Measurements from ENCODE around the gene LDB3. TPM values are rescaled to one million over a fixed set of nuclear protein-coding genes. Genes with fewer than 3 reads are reported as not detected.

The LDB3 gene
- total RNA-seq, 1 experiment from 2014 or later, result not detected

DNA sequence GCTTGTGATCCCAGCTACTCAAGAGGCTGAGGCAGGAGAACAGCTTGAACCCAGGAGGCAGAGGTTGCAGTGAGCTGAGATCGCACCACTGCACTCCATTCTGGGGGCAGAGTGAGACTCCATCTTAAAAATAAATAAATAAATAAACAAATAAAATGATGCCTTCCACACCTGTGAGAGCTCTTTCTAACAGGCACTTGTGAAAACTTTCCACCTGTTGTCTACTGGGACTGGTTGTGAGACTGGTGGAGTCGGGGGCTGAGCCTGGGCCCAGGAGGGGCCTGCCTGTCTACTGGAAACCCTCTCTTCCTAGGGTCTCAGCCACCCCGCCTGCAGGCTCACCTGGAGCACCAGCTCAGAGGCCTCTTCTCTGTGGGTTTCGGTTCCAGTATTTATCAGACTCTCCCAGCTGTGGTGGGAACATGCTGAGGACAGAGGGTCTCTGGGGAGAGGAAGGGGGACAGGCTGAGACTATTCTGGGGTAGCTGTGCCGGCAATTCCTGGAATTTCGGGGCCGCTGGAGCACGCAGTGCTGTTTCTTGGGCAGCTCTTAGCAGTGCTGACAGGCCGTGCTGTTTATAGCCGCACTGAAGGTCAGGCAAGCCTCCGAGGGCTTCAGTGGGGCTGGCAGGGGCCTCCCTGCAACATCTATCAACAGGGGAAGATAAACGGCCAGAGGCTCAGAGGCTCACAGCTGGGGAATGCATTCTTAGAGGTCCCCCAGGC lies 3.8 kb downstream of the LDB3 start:
- no peak overlapping the region for H3K4me3 ChIP-seq
- H3K9me3 ChIP-seq, result no peaks in the 10 kb centered on the region
- H3K27me3 ChIP-seq, result no peaks in the 10 kb centered on the region
- H3K36me3 ChIP-seq, result no peaks in the 10 kb centered on the region
- DNase-seq, result no peak

DNA sequence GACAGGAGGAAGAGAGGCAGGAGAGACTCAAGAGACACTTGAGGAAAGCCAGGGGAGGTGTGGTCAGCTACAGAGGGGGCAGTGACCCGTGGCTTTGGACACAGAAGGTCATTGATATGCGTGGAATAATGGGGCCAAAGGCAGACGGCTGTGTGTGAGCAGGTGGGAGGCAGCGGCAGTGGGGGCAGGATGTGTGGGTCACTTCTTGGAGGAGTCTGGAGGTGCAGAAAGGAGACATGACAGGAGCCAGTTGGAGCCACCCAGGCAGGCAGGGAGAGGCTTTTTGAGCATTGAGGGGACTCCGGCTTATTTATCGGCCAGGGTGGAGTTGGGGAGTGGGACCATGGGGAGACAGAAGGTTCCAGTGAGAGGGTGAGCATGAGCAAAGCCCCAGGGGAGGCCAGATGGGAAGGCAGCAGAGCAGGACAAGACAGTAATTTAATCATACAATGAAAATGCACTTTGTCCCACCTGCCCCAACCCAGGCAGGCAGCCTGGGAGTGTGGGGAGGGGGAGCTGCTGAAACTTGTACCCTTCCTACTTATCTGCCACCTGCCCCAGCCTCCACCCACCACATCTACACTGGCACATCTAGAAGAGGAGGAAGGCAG lies 5.0 kb downstream of the LDB3 start:
- no peak for DNase-seq
- H3K27me3 ChIP-seq, result no peaks in the 10 kb centered on the region
- no peaks in the 10 kb centered on the region for H3K36me3 ChIP-seq
- H3K4me3 ChIP-seq, result no peak overlapping the region
- no peaks in the 10 kb centered on the region for H3K9me3 ChIP-seq

DNA sequence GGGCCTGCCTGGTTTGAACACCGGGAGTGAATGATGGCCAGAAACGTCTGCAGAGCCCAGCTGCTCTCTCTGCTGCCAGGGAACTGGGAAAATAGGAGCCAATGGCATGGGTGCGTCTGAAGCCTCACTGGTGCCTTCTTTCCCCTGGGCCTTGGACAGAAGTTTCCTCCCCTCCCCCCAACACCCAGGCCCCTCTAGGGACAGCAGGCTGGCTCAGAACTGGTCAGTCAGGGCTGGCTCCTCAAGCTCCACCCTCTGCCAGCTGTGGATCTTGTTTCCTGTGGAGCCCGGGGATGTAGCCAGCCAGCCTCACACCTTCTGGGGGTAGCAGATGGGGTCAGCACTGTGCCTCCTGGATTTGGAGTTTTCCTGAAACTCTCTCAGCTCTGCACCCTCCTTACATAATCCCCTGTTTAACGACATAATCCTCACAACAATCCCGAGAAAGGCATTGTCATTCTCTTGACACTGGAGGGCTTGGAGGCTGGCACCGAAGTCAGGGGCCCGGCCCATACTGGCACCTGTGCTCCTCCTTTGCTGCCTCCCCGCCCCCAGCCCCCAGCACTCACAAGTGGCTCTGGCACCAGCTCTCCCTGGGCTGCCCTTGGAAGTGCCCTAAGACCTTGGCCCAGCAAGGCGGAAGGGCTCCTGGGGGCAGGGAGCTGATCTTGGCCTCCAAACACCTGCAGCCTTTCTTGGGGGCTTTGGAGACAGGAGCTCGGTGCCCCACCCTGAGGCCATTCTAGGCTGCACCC lies 5.7 kb downstream of the LDB3 start:
- Histone ChIP-seq H3K9me3 (no peaks in the 10 kb centered on the region), H3K27me3 (no peaks in the 10 kb centered on the region), H3K36me3 (no peaks in the 10 kb centered on the region), H3K4me3 (no peak overlapping the region)
- DNase-seq, result no peak

DNA sequence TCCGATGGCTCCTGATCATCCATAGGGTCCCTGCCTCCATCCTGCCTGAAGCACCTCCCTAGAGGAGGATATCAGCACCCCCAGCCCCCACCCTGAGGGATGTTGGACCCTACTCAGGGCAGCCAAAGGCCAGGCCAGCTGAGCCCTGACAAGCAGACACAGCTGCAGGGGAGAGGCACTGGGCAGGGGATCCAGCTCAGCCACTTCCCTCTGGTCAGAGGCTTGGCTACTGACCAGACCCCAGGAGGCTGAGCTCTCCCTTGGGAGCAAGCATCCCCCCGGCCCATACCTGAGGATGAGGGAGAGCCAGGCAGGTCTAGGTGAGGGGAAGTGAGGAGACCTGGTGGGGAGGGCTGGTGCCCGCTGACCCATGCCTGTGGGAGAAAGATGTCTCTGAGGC lies 6.6 kb downstream of the LDB3 start:
- Histone ChIP-seq H3K27me3 (no peaks in the 10 kb centered on the region), H3K36me3 (no peaks in the 10 kb centered on the region), H3K4me3 (no peak overlapping the region), H3K9me3 (no peaks in the 10 kb centered on the region)
- DNase-seq, result no peak

DNA sequence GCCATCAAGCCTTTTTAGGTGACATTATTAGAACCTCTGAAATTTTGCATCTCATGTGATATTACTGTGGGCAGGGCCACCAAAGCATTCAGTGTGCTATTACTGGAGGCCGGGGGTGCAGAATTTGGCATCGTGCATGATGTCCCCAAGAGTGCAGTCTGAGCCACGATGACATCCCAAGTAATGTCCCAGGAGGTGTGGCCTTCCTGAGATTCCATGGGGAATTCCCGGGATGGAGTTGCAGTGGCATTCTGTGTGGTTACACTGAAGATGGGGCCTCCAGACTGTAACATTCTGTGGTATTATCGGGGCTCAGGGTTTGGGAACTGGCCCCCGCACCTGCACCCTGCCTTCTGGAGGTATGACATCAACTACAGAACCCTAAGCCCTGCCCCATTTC lies 9.1 kb downstream of the LDB3 start:
- H3K27me3 ChIP-seq, result no peaks in the 10 kb centered on the region
- no peak overlapping the region for H3K4me3 ChIP-seq
- DNase-seq, result no peak
- H3K9me3 ChIP-seq, result no peaks in the 10 kb centered on the region
- no peaks in the 10 kb centered on the region for H3K36me3 ChIP-seq

DNA sequence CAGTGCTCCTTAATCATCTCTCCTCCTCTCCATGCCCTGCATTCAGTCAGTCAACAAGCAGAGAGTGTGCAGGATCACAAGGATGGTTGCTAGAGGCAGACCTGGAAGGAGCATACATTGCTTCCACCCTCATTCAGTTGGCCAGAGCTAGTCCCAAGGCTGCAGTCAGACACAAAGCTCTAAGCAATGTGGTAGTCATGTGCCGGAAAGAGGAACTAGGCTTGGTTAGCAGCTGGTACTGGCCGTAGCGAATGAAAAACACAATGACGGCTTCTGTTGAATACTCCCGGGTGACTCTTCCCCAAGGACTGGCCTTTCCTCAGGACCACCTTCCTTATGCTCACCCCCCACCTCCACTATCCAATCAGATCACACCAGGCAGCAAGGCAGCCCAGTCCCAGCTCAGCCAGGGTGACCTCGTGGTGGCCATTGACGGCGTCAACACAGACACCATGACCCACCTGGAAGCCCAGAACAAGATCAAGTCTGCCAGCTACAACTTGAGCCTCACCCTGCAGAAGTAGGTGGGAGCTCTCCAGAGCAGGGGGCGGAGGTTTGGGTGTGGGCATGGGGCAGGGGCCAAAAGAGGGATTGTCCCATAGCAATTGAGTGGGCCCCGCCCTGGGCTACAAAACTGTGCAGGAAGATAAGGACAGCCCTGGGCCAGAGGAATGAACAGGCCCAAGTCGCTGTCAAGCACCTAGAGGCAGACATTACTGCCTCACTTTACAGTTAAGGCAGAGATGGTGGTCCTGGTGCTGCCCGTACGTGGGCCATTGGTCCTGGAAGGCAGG lies 10.9 kb downstream of the LDB3 start:
- Histone ChIP-seq H3K9me3 (no peaks in the 10 kb centered on the region), H3K36me3 (no peaks in the 10 kb centered on the region), H3K4me3 (no peak overlapping the region), H3K27me3 (no peaks in the 10 kb centered on the region)
- no peak for DNase-seq

DNA sequence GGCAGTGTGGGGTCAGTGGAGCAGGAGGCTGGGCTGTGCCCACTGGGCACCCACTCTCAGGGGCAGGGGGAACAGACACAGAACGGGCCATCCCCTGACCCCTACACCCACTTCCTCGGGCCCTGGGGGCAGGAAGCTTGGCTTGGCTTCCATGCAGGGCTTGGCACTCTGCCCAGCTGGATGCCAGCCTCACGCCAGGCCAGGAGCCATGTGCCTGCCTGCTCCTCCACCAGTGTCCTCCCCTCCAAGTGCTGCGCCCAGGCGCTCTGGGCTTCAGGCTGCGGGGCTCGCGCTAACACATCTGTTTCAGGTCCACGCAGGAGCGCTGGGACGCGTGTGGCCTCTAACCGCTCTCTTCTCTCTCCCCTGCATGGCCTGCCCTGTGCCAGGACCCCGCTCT lies 12.7 kb downstream of the LDB3 start:
- H3K9me3 ChIP-seq, result no peaks in the 10 kb centered on the region
- no peak overlapping the region for H3K4me3 ChIP-seq
- peak; percentile 12 for DNase-seq

DNA sequence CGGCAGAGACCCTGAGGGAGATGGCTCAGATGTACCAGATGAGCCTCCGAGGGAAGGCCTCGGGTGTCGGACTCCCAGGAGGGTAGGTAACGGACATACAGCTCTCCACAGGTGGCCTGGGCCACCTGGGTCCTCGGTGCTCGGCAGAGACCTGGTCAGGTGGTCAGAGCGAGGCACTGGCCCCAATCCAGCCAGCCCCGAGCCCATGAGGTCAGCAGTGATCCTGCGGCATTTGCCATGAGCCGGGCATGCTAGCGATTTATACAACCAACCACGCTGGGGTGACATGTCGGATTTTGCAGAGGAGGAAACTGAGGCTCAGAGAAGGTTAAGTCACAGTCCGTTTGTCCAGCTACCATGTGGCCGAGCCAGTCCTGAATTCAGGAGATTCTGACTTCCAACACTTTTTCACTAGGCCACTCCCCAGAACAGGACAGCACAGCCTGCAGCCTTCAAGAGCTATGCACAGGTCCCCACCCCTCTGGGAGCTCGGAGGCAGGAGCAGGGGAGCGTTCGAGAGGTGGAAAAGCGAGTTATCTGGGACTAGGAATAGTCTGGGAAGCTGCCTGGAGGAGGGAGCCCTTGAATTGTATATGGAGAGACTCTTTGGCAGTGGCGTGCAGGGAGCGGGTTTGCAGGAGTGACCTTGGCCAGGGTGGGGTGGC lies 13.5 kb downstream of the LDB3 start:
- no peaks in the 10 kb centered on the region for H3K36me3 ChIP-seq
- DNase-seq, result no peak
- no peaks in the 10 kb centered on the region for H3K9me3 ChIP-seq
- no peak overlapping the region for H3K4me3 ChIP-seq
- H3K27me3 ChIP-seq, result no peaks in the 10 kb centered on the region

More for the DNA sequence above, 12.7 kb downstream of the LDB3 start:
- Histone ChIP-seq H3K27me3 (no peaks in the 10 kb centered on the region), H3K36me3 (no peaks in the 10 kb centered on the region)

DNA sequence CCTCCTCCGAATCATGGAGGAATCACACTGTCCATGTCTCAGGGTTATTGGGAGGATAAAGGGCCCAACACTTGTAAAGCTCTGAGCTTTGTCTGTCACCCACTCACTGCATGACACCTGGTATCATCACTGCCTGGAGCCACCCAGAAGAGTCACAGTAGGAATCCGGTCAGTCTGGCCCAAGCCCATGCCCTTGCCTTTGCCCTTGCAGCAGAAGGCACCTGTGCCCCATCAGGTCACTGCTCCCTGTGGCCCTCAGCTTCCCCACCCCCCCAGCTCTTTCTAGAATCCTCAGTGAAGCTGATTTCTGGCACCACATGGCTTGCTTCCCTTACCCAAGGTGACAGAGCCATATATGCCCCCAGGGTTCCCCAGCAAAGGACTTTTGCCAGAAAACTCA lies 14.4 kb downstream of the LDB3 start:
- DNase-seq, result no peak
- H3K4me3 ChIP-seq, result no peak overlapping the region
- H3K36me3 ChIP-seq, result no peaks in the 10 kb centered on the region
- H3K9me3 ChIP-seq, result no peaks in the 10 kb centered on the region
- no peaks in the 10 kb centered on the region for H3K27me3 ChIP-seq

DNA sequence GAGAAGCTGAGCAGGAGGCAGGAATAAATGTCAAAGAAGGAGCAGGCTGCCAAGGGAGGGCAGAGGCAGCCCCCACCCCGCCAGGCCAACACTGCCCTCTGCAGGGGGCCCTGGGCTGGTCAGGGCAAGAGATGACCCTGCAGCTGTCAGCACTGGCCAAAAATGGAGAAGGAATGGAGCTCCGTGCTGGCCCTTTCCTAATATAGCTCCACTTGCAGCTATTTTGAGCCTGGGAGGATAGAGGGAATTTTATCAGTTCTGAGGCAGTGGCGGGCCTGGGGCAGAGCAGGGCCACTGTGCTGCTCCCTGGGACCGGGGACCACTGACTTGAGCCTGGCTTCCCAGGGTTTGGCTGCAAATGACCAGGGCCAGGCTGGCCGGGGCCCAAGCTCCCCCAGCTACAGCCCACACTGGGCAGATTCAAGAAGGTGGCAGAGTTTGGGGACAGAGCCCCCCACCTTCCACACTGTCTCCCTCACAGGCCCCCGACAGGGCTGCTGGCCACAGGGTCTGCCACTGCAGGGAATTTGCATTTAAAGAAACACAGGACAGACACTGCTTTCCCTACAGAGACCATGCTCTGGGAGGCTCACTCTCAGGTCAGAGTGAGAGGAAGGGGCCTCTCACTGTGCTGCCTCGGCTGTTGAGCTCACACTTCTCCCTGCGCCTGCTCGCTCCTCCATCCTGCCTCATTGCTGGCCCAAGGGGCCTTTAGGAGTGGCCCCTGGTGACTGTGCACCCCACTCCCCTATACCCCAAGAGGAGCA lies 16.2 kb downstream of the LDB3 start:
- Histone ChIP-seq H3K27me3 (no peaks in the 10 kb centered on the region), H3K4me3 (no peak overlapping the region), H3K9me3 (no peaks in the 10 kb centered on the region), H3K36me3 (no peaks in the 10 kb centered on the region)
- peak; percentile 32 for DNase-seq

DNA sequence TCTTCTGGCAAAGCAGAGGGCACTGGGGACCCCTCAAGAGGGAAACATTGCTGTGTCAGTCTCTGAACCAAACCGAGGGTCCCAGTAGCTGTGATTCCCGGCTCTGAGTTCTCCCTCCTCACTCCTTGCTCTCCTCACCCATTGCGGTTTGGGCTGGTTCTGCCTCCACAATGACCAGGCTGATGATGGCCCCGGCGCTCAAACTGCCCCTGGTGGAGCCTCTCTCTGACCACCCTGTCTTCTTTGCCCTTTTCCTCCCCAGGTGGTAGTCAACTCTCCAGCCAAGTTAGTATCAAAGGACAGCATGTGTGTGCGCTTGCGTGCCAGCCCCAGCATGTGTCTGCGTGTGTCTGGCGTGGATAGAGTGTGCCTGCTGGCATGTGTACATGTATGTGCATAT lies 17.1 kb downstream of the LDB3 start:
- H3K27me3 ChIP-seq, result no peaks in the 10 kb centered on the region
- no peak for DNase-seq
- no peak overlapping the region for H3K4me3 ChIP-seq
- no peaks in the 10 kb centered on the region for H3K9me3 ChIP-seq
- no peaks in the 10 kb centered on the region for H3K36me3 ChIP-seq

DNA sequence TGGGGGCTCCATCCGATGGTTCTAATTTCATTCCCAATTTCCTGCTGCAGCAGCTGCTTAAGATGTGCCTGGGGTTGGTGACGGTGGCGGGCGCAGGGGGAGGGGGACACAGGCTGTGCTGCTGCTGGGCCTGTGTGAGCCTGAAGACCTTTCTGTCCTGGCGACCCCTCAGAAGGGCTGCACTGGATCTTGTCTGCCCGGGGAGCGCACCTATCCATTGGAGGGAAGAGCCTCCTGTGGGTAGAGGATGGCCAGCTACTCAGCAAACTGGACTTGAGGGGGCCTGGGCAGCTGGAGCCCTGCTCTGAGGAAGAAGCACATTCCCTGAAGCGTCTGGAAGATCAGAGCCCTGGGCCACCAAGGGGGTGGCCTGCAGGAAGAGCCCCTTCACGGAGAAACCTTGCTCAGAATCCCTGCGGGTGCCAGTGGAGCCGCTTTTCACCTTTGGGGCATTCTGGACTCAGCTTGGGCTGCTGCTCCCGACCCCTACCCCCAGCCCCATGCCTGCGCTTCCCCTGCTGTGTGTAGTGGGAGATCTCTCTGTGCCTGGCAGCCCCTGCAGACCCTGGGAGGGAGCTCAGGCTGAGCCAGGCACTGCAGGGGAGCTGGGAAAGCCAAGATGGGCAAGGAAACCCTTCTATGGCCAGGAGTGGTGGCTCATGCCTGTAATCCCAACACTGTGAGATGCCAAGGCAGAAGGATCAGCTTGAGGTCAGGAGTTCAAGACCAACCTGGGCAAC lies 17.8 kb downstream of the LDB3 start:
- DNase-seq, result no peak
- H3K4me3 ChIP-seq, result no peak overlapping the region
- no peaks in the 10 kb centered on the region for H3K9me3 ChIP-seq
- H3K27me3 ChIP-seq, result no peaks in the 10 kb centered on the region
- H3K36me3 ChIP-seq, result no peaks in the 10 kb centered on the region

DNA sequence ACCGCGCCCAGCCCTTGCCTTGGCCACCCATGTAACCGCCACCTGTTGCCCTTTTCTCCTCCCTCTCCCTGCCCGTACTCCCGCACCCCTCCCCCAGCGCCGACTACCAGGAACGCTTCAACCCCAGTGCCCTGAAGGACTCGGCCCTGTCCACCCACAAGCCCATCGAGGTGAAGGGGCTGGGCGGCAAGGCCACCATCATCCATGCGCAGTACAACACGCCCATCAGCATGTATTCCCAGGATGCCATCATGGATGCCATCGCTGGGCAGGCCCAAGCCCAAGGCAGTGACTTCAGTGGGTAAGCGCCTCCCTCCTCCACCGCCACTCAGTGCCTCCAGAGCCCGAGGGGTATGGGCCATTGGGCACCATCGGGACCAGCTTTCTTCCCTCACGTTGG lies 18.7 kb downstream of the LDB3 start:
- H3K36me3 ChIP-seq, result no peaks in the 10 kb centered on the region
- no peak for DNase-seq
- no peaks in the 10 kb centered on the region for H3K27me3 ChIP-seq
- no peaks in the 10 kb centered on the region for H3K9me3 ChIP-seq
- H3K4me3 ChIP-seq, result no peak overlapping the region

DNA sequence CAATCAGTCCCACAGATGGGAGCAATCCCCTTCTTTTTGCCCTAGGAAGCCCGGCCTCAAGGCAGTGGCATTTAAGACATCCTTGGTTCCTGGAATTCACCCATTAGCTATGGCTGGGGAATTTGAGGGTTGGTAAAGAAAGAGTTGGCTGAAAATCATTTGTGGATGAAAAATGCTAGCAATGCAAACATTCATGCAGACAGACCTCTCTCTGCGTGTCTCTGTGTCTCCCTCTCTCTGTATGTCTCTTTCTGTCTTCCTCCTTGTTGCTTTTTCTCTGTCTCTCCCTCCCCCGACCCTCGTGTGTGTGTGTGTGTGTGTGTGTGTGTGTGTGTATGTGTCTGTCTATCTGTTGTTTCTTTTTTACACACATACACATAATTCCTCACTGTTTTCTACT lies 19.4 kb downstream of the LDB3 start:
- no peak for DNase-seq
- Histone ChIP-seq H3K36me3 (no peaks in the 10 kb centered on the region), H3K27me3 (no peaks in the 10 kb centered on the region), H3K9me3 (no peaks in the 10 kb centered on the region), H3K4me3 (no peak overlapping the region)

DNA sequence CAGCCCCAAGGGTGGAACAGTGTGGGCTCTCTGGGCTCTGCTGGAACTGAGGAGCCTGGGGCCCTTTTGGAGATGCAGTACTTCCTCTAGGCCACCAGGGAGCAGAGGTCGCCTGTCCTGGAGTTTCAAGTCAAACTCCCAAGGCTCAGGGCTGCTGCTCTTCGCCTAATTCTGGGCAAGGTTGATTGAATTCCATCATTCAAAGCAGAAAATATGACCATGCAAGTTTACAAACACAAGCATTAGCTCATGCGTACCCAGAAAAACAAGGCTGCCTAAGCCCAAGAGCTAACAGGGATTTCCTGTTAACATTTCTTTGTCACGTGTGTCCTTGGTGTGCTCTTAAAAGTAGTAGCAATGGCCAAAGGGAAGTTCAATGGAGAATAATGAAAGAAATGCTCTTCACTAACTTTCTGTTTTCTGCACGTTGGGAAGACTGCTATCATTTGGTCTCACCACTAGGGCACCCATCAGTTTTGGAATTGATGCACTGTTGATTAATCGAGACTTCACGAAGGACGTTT lies 20.1 kb downstream of the LDB3 start:
- no peaks in the 10 kb centered on the region for H3K9me3 ChIP-seq
- no peaks in the 10 kb centered on the region for H3K36me3 ChIP-seq
- H3K27me3 ChIP-seq, result no peaks in the 10 kb centered on the region
- no peak overlapping the region for H3K4me3 ChIP-seq
- DNase-seq, result peak; percentile 45

Data from MG63 (cell line).